ENCODE results near the gene CYCS. TPM values are rescaled to one million over a fixed set of nuclear protein-coding genes. Genes with fewer than 3 reads are reported as not detected.

Gene CYCS
- total and polyA plus RNA-seq, 2 donors (not counting 1 experiment from before 2014, with no cell fraction given) = 46.7 to 51.3 TPM

- no peaks in the 10 kb centered on the region for H3K27me3 Mint-ChIP-seq
- H2AFZ ChIP-seq (ENCODE audit: insufficient read depth, low read depth, low read length, poor library complexity, severe bottlenecking) = no peak overlapping the region
- no peaks in the 10 kb centered on the region for H3K27me3 ChIP-seq (replicated peaks in 1 of 4; ENCODE audit: control extremely low read depth in 1 of 4, control insufficient read depth in 3 of 4, insufficient read depth in 4 of 4, low read length in 3 of 4)
- H4K20me1 ChIP-seq (ENCODE audit: control insufficient read depth, insufficient read depth, low read length, poor library complexity, severe bottlenecking) = no peaks in the 10 kb centered on the region
- H3K4me1 ChIP-seq (ENCODE audit: control insufficient read depth in 2 of 2, insufficient read depth in 2 of 2, low read length in 2 of 2) = no peaks in the 10 kb centered on the region
- ChIA-PET CTCF (interaction anchor here (9.1 kb wide), 1 partner anchor 36 kb away, joined by 65 read pairs; no protein-coding TSS in a partner anchor), POLR2A (no interaction called here)
- H3K4me1 Mint-ChIP-seq = peaks cover 5% of the 10 kb centered on the region
- no peak for TF ChIP-seq CTCF (IDR thresholded peaks at IDR 0.05)
- no peak for TF ChIP-seq EZH2 (IDR thresholded peaks at IDR 0.05; ENCODE audit: borderline replicate concordance, insufficient read depth, low read depth, low read length, poor library complexity, severe bottlenecking)
- no peak overlapping the region for H3K4me3 Mint-ChIP-seq
- no peak for ATAC-seq (ENCODE audit: low read depth)
- no peak overlapping the region for H3K4me2 ChIP-seq (replicated peaks; ENCODE audit: low read depth, low read length, poor library complexity, severe bottlenecking)
- H3K9ac ChIP-seq (ENCODE audit: low read length) = no peak overlapping the region
- no CpG with 5 or more reads among the region's 1 CpG for WGBS (ENCODE audit: insufficient coverage)
- H3K79me2 ChIP-seq (ENCODE audit: control insufficient read depth, insufficient read depth, low read length) = no peaks in the 10 kb centered on the region
- H3K4me3 ChIP-seq (ENCODE audit: control extremely low read depth in 1 of 5, extremely low read depth in 1 of 5, insufficient read depth in 1 of 5, low read depth in 2 of 5, low read length in 4 of 5) = no peak overlapping the region
- no peaks in the 10 kb centered on the region for H3K9me3 Mint-ChIP-seq (ENCODE audit: insufficient read depth)
- H3K27ac Mint-ChIP-seq = no peak overlapping the region
- H3K36me3 ChIP-seq (replicated peaks in 1 of 2; ENCODE audit: control extremely low read depth in 1 of 2, control insufficient read depth in 1 of 2, extremely low read depth in 1 of 2, insufficient read depth in 2 of 2, low read length in 1 of 2) = peaks cover 2 to 9% of the 10 kb centered on the region in 2 experiments
- intact Hi-C loops (cut with micrococcal nuclease) = no loop called here
- no peaks in the 10 kb centered on the region for H3K9me3 ChIP-seq (ENCODE audit: control extremely low read depth in 1 of 3, control insufficient read depth in 2 of 3, insufficient read depth in 1 of 3, low read length in 2 of 3)
- DNase-seq = no peak
- no peak overlapping the region for H3K27ac ChIP-seq (ENCODE audit: low read length in 2 of 2)
Measured at GRCh38 chr7:25132430-25132829, 7.4 kb upstream of the CYCS start.

- intact Hi-C loops (cut with micrococcal nuclease) = loop anchor here (5.0 to 10.0 kb wide), 2 partner anchors 36 to 412 kb away; no protein-coding TSS in a partner anchor
- Histone ChIP-seq H3K36me3 (replicated peaks in 1 of 2; ENCODE audit: control extremely low read depth in 1 of 2, control insufficient read depth in 1 of 2, extremely low read depth in 1 of 2, insufficient read depth in 2 of 2, low read length in 1 of 2) (peaks cover 0 to 16% of the 10 kb centered on the region in 2 experiments), H3K9ac (ENCODE audit: low read length) (no peak overlapping the region), H3K9me3 (ENCODE audit: control extremely low read depth in 1 of 3, control insufficient read depth in 2 of 3, insufficient read depth in 1 of 3, low read length in 2 of 3) (no peaks in the 10 kb centered on the region), H3K27me3 (replicated peaks in 1 of 4; ENCODE audit: control extremely low read depth in 1 of 4, control insufficient read depth in 3 of 4, insufficient read depth in 4 of 4, low read length in 3 of 4) (no peaks in the 10 kb centered on the region), H4K20me1 (ENCODE audit: control insufficient read depth, insufficient read depth, low read length, poor library complexity, severe bottlenecking) (peaks cover 3% of the 10 kb centered on the region), H2AFZ (ENCODE audit: insufficient read depth, low read depth, low read length, poor library complexity, severe bottlenecking) (no peak overlapping the region), H3K4me2 (replicated peaks; ENCODE audit: low read depth, low read length, poor library complexity, severe bottlenecking) (no peak overlapping the region), H3K27ac (ENCODE audit: low read length in 2 of 2) (no peak overlapping the region), H3K4me3 (ENCODE audit: control extremely low read depth in 1 of 5, extremely low read depth in 1 of 5, insufficient read depth in 1 of 5, low read depth in 2 of 5, low read length in 4 of 5) (no peak overlapping the region), H3K4me1 (ENCODE audit: control insufficient read depth in 2 of 2, insufficient read depth in 2 of 2, low read length in 2 of 2) (peaks cover 13 to 15% of the 10 kb centered on the region in 2 donors), H3K79me2 (ENCODE audit: control insufficient read depth, insufficient read depth, low read length) (peaks cover 11% of the 10 kb centered on the region)
- no CpG with 5 or more reads among the region's 2 CpGs for WGBS (ENCODE audit: insufficient coverage)
- Mint-ChIP-seq H3K27ac (peak overlapping the region; percentile 28), H3K9me3 (ENCODE audit: insufficient read depth) (no peaks in the 10 kb centered on the region), H3K4me1 (peaks cover 29% of the 10 kb centered on the region), H3K27me3 (no peaks in the 10 kb centered on the region), H3K4me3 (peak overlapping the region; percentile 5)
- no peak for ATAC-seq (ENCODE audit: low read depth)
- ChIA-PET POLR2A (interaction anchor here (2.1 to 2.3 kb wide), 2 partner anchors 10 to 53 kb away, joined by 13 to 16 read pairs; a partner anchor contains a TSS), CTCF (interaction anchor here (1.2 to 9.1 kb wide), 4 partner anchors 30 to 314 kb away, joined by 3 to 65 read pairs (median 4); a partner anchor contains a TSS)
- DNase-seq = no peak
- TF ChIP-seq EZH2 (IDR thresholded peaks at IDR 0.05; ENCODE audit: borderline replicate concordance, insufficient read depth, low read depth, low read length, poor library complexity, severe bottlenecking) = no peak
- TF ChIP-seq CTCF (IDR thresholded peaks at IDR 0.05) = no peak
Measured at GRCh38 chr7:25126751-25127150, 1.7 kb upstream of the CYCS start.
